SIG-M5 (cell line): ENCODE data around the gene NR2F1-AS1.

Source experiments
- DNase-seq: peaks from one replicate; lab custom pipeline; 2025; lab: John Stamatoyannopoulos, UW

NR2F1-AS1 gene

GRCh38 chr5:93589152-93589828 is 8.3 kb upstream of the NR2F1-AS1 start:
- no peak for DNase-seq

GRCh38 chr5:93588352-93589151 is 7.5 kb upstream of the NR2F1-AS1 start:
- DNase-seq, result no peak

GRCh38 chr5:93587597-93588351 is 6.8 kb upstream of the NR2F1-AS1 start:
- DNase-seq, result no peak

- DNase-seq, result no peak
These were observed 5.9 kb upstream of the NR2F1-AS1 start for GRCh38 chr5:93586736-93587596.

- DNase-seq, result no peak
These were observed 4.9 kb upstream of the NR2F1-AS1 start for GRCh38 chr5:93585767-93586385.

- no peak for DNase-seq
These were observed 4.2 kb upstream of the NR2F1-AS1 start for GRCh38 chr5:93585041-93585766.

GRCh38 chr5:93584596-93585040 is 3.6 kb upstream of the NR2F1-AS1 start:
- no peak for DNase-seq

- no peak for DNase-seq
These were observed 3.0 kb upstream of the NR2F1-AS1 start for GRCh38 chr5:93583768-93584595.

GRCh38 chr5:93583439-93583767 is 2.4 kb upstream of the NR2F1-AS1 start:
- no peak for DNase-seq

GRCh38 chr5:93582677-93583438 is 1.8 kb upstream of the NR2F1-AS1 start, which contains the start of gene NR2F1:
TSS of gene NR2F1 (plus strand) at chr5:93583222. CDS start at chr5:93585024, 1,802 bp downstream.
- DNase-seq, result no peak

GRCh38 chr5:93582167-93582462 is 1.1 kb upstream of the NR2F1-AS1 start:
- no peak for DNase-seq

GRCh38 chr5:93580063-93580926 is 724 bp downstream of the NR2F1-AS1 start:
- no peak for DNase-seq

- DNase-seq, result no peak
These were observed 1.3 kb downstream of the NR2F1-AS1 start for GRCh38 chr5:93579692-93580062.

- no peak for DNase-seq
These were observed 2.0 kb downstream of the NR2F1-AS1 start for GRCh38 chr5:93578813-93579691.

GRCh38 chr5:93577854-93578812 is 2.9 kb downstream of the NR2F1-AS1 start:
- no peak for DNase-seq
